Parathyroid adenoma (tissue), 2 donors: ENCODE data around the gene RNASEH2B.

Experiments used
- H2AFZ ChIP-seq: fragments of 300-600 bp; sonication (generic); one replicate; pipeline ENCODE4 v1.7.0; 2017; ENCODE audit warnings: antibody characterized with exemption, mild to moderate bottlenecking
- H3K27ac ChIP-seq: fragments of 300-600 bp; sonication (generic); one replicate; pipeline ENCODE4 v1.7.0; 2017
- H3K27me3 ChIP-seq: fragments of 300-600 bp; sonication (generic); one replicate; pipeline ENCODE4 v1.7.0; 2017; ENCODE audit warnings: low read length; ENCODE audit not compliant: control insufficient read depth, insufficient read depth
- H3K36me3 ChIP-seq: fragments of 300-600 bp; sonication (generic); one replicate; pipeline ENCODE4 v1.7.0; 2017; ENCODE audit warnings: low read length; ENCODE audit not compliant: control insufficient read depth, insufficient read depth
- H3K4me1 ChIP-seq: fragments of 300-600 bp; sonication (generic); one replicate; pipeline ENCODE4 v1.7.0; 2017; ENCODE audit warnings: control low read depth
- H3K4me2 ChIP-seq: fragments of 300-600 bp; sonication (generic); one replicate; pipeline ENCODE4 v1.7.0; 2017; ENCODE audit warnings: low read length
- H3K4me3 ChIP-seq: fragments of 300-600 bp; sonication (generic); one replicate; pipeline ENCODE4 v1.7.0; 2017; ENCODE audit warnings: low read depth, low read length
- H3K79me2 ChIP-seq: fragments of 300-600 bp; sonication (generic); one replicate; pipeline ENCODE4 v1.7.0; 2017; ENCODE audit warnings: control low read depth
- H3K9ac ChIP-seq: fragments of 300-600 bp; sonication (generic); one replicate; pipeline ENCODE4 v1.7.0; 2017; ENCODE audit warnings: mild to moderate bottlenecking
- H3K9me3 ChIP-seq: fragments of 300-600 bp; sonication (generic); one replicate; pipeline ENCODE4 v1.7.0; 2017; ENCODE audit warnings: low read length; ENCODE audit not compliant: control insufficient read depth
- CTCF ChIP-seq: fragments of 300-600 bp; sonication (generic); IDR thresholded peaks from one replicate; pipeline ENCODE4 v1.7.0; 2017; ENCODE audit warnings: antibody characterized with exemption, mild to moderate bottlenecking
- donor health status: primary hyperparathyroidism.

RNASEH2B gene

DNA sequence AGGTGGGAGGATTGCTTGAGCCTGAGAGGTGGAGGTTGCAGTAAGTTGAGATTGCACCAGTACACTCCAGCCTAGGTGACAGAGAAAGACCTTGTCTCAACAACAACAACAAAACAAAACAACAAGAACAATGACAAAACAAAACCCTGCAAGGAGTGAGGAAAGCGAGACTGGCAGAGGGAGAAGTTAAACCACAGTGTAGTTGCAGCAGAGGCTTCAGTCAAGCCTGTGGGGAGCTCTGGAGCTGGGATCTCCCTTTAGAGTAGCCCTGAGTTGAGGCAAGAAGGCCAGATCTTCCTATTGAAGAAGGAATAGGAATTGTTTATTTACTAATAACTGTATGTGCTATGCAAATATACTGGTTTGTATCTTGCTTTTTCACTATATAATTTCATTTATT, 25.3 kb upstream of the RNASEH2B start:
- H3K4me1 ChIP-seq: no peaks in the 10 kb centered on the region
- no peak overlapping the region for H3K27ac ChIP-seq
- no peak overlapping the region for H3K9ac ChIP-seq
- H3K27me3 ChIP-seq: no peaks in the 10 kb centered on the region
- no peak for TF ChIP-seq CTCF
- H2AFZ ChIP-seq: no peak overlapping the region
- no peak overlapping the region for H3K4me3 ChIP-seq
- no peaks in the 10 kb centered on the region for H3K36me3 ChIP-seq
- H3K4me2 ChIP-seq: no peak overlapping the region
- H3K9me3 ChIP-seq: no peaks in the 10 kb centered on the region
- H3K79me2 ChIP-seq: no peaks in the 10 kb centered on the region

- Histone ChIP-seq H3K79me2 (no peaks in the 10 kb centered on the region), H3K27ac (no peak overlapping the region), H3K36me3 (no peaks in the 10 kb centered on the region), H2AFZ (no peak overlapping the region), H3K4me3 (no peak overlapping the region), H3K9ac (no peak overlapping the region), H3K4me1 (no peaks in the 10 kb centered on the region), H3K27me3 (no peaks in the 10 kb centered on the region), H3K4me2 (no peak overlapping the region), H3K9me3 (no peaks in the 10 kb centered on the region)
- no peak for TF ChIP-seq CTCF
Measured at GRCh38 chr13:50887151-50887550, 22.4 kb upstream of the RNASEH2B start.

GRCh38 chr13:50888362-50888761, 21.2 kb upstream of the RNASEH2B start:
- no peaks in the 10 kb centered on the region for H3K36me3 ChIP-seq
- no peak overlapping the region for H3K4me2 ChIP-seq
- no peaks in the 10 kb centered on the region for H3K27me3 ChIP-seq
- H3K4me1 ChIP-seq: no peaks in the 10 kb centered on the region
- no peak overlapping the region for H3K9ac ChIP-seq
- no peaks in the 10 kb centered on the region for H3K79me2 ChIP-seq
- no peak for TF ChIP-seq CTCF
- H3K4me3 ChIP-seq: no peak overlapping the region
- no peak overlapping the region for H3K27ac ChIP-seq
- no peaks in the 10 kb centered on the region for H3K9me3 ChIP-seq
- no peak overlapping the region for H2AFZ ChIP-seq

GRCh38 chr13:50889317-50889716, 20.3 kb upstream of the RNASEH2B start:
- Histone ChIP-seq H3K4me1 (no peaks in the 10 kb centered on the region), H3K27me3 (no peaks in the 10 kb centered on the region), H3K27ac (no peak overlapping the region), H3K9me3 (no peaks in the 10 kb centered on the region), H3K9ac (no peak overlapping the region), H2AFZ (no peak overlapping the region), H3K4me2 (no peak overlapping the region), H3K4me3 (no peak overlapping the region), H3K36me3 (no peaks in the 10 kb centered on the region), H3K79me2 (no peaks in the 10 kb centered on the region)
- no peak for TF ChIP-seq CTCF

- Histone ChIP-seq H3K4me1 (no peaks in the 10 kb centered on the region), H2AFZ (no peak overlapping the region), H3K9ac (no peak overlapping the region), H3K36me3 (no peaks in the 10 kb centered on the region), H3K4me2 (no peak overlapping the region), H3K79me2 (no peaks in the 10 kb centered on the region), H3K9me3 (no peaks in the 10 kb centered on the region), H3K27ac (no peak overlapping the region), H3K27me3 (no peaks in the 10 kb centered on the region), H3K4me3 (no peak overlapping the region)
- no peak for TF ChIP-seq CTCF
Measured at GRCh38 chr13:50891206-50891605, 18.4 kb upstream of the RNASEH2B start.
